Endothelial cell (in vitro differentiated cells): ENCODE measurements around the gene MAGI3. TPM values are rescaled to one million over a fixed set of nuclear protein-coding genes. Genes with fewer than 3 reads are reported as not detected.

Experiments
- DNase-seq: peaks from one replicate; pipeline ENCODE4 v3.0.0; 2021; ENCODE audit warnings: low spot score
- H3K27ac Mint-ChIP-seq: one replicate; pipeline ENCODE4 v1.8.0; 2021; ENCODE audit warnings: mixed read lengths, inconsistent platforms; ENCODE audit not compliant: unreplicated experiment
- H3K27me3 Mint-ChIP-seq: one replicate; pipeline ENCODE4 v1.8.0; 2021; ENCODE audit warnings: mild to moderate bottlenecking, moderate library complexity, mixed read lengths, inconsistent platforms; ENCODE audit not compliant: unreplicated experiment
- H3K36me3 Mint-ChIP-seq: one replicate; pipeline ENCODE4 v1.8.0; 2021; ENCODE audit warnings: mild to moderate bottlenecking, low read depth, mixed read lengths, inconsistent platforms; ENCODE audit not compliant: unreplicated experiment
- H3K4me1 Mint-ChIP-seq: one replicate; pipeline ENCODE4 v1.8.0; 2021; ENCODE audit warnings: mild to moderate bottlenecking, mixed read lengths, inconsistent platforms; ENCODE audit not compliant: unreplicated experiment
- H3K4me3 Mint-ChIP-seq: one replicate; pipeline ENCODE4 v1.8.0; 2021; ENCODE audit warnings: mild to moderate bottlenecking, mixed read lengths, inconsistent platforms; ENCODE audit not compliant: unreplicated experiment
- H3K9me3 Mint-ChIP-seq: one replicate; pipeline ENCODE4 v1.8.0; 2021; ENCODE audit warnings: mixed read lengths, inconsistent platforms; ENCODE audit not compliant: unreplicated experiment
- total RNA-seq: library from RNA; stranded (reverse); fragmentation: NEBNext Ultra II Directional; extraction: Animal tissue kit (Norgen Biotek cat#: 25700); gene quantifications from one replicate; pipeline ENCODE4 v1.2.1, GENCODE V29; 2021; ENCODE audit not compliant: unreplicated experiment
- TF ChIP-seq, protein P1 (sequence below): fragments of 200-600 bp; sonication (generic); IDR thresholded peaks from one replicate; pipeline ENCODE4 v1.5.0; 2021; ENCODE audit warnings: antibody characterized with exemption; ENCODE audit not compliant: unreplicated experiment

The MAGI3 gene
- total RNA-seq, 1 donor from 2014 or later, result 18.9 TPM

DNA sequence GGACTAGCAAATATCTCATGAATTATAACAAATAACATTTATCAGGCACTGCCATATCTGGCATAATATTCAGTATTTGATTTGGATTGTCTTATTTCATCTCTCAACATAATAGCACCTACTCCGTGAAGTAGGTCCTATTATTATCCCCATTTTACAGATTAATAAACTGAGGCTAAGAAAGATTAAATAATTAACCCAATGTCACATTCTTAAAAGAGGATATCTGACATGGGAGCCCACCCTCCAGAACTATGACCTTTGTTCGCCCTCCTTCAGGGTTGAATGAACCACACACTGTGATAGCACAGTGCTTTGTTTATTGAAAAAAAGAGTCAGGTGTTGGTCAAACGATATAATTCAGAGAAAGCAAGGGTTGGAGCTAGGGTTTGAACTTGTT, 19.4 kb upstream of the MAGI3 start:
- Mint-ChIP-seq H3K9me3 (no peaks in the 10 kb centered on the region), H3K4me1 (no peaks in the 10 kb centered on the region), H3K27ac (peak overlapping the region; percentile 32), H3K36me3 (no peaks in the 10 kb centered on the region), H3K27me3 (no peaks in the 10 kb centered on the region), H3K4me3 (no peak overlapping the region)
- DNase-seq, result no peak
- TF ChIP-seq, protein P1, sequence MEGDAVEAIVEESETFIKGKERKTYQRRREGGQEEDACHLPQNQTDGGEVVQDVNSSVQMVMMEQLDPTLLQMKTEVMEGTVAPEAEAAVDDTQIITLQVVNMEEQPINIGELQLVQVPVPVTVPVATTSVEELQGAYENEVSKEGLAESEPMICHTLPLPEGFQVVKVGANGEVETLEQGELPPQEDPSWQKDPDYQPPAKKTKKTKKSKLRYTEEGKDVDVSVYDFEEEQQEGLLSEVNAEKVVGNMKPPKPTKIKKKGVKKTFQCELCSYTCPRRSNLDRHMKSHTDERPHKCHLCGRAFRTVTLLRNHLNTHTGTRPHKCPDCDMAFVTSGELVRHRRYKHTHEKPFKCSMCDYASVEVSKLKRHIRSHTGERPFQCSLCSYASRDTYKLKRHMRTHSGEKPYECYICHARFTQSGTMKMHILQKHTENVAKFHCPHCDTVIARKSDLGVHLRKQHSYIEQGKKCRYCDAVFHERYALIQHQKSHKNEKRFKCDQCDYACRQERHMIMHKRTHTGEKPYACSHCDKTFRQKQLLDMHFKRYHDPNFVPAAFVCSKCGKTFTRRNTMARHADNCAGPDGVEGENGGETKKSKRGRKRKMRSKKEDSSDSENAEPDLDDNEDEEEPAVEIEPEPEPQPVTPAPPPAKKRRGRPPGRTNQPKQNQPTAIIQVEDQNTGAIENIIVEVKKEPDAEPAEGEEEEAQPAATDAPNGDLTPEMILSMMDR, result no peak

DNA sequence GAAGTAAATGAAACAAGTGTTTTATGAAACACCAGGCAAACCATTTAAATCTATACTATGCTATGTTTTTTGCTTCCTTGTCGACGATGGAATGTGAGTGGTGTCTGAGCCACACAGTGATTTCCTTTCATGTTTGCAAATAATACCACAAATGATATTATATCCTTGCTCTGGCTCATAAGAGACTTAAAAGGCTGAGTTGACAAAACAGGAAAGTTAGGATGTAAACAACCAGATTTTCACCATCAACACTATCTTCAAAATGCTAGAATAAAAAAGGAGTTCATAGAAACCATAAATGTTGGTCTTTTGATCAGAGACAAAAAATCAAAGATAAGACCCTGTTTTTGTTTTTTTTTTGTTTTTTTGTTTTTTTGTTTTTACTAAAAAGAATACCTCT, 17.8 kb upstream of the MAGI3 start:
- TF ChIP-seq, protein P1, result no peak
- DNase-seq, result no peak
- H3K4me3 Mint-ChIP-seq, result no peak overlapping the region
- H3K4me1 Mint-ChIP-seq, result no peaks in the 10 kb centered on the region
- no peaks in the 10 kb centered on the region for H3K36me3 Mint-ChIP-seq
- H3K27me3 Mint-ChIP-seq, result no peaks in the 10 kb centered on the region
- no peaks in the 10 kb centered on the region for H3K9me3 Mint-ChIP-seq
- no peak overlapping the region for H3K27ac Mint-ChIP-seq

DNA sequence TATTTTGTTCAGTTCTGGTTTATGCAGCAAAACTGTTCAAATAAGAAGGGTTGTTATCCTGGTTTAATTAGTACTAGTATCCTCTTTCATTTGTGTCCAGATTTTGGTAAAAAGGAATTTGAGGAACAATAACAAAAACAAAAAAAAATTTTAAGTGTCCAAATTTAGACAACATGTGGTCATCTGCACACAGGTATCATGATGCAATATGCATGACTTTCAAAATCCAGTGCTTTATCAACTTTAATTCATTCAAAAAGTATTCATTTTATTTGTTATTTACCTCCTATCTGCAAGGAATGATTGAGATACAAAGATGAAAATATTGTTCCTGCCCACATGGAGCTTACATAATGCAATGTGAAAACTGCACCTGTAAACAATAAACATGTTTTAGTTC, 16.7 kb upstream of the MAGI3 start:
- Mint-ChIP-seq H3K4me3 (no peak overlapping the region), H3K4me1 (no peaks in the 10 kb centered on the region), H3K9me3 (no peaks in the 10 kb centered on the region), H3K36me3 (no peaks in the 10 kb centered on the region), H3K27ac (no peak overlapping the region), H3K27me3 (no peaks in the 10 kb centered on the region)
- no peak for DNase-seq
- TF ChIP-seq, protein P1, result no peak

DNA sequence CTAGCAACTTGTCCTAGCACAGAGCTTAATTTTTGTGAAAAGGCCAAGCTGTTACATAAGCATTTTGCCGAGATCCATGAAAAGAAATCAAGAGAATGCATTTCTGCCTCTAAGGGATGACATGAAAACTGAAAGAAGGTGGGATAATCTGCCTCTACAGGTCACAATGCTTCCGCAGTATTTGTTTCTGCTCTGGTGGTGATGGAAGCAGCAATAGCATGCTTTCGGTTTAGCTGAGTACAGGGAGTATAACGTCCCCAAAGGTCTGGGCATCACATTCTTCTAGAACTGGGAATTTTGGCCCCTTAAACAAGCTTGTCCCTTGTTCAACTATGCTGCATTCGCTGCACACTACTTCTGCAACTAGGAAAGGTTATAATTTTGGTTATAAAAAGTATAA, 14.4 kb upstream of the MAGI3 start:
- TF ChIP-seq, protein P1, result no peak
- Mint-ChIP-seq H3K36me3 (no peaks in the 10 kb centered on the region), H3K4me1 (no peaks in the 10 kb centered on the region), H3K4me3 (no peak overlapping the region), H3K27ac (no peak overlapping the region), H3K27me3 (peaks cover 3% of the 10 kb centered on the region), H3K9me3 (no peaks in the 10 kb centered on the region)
- DNase-seq, result no peak

DNA sequence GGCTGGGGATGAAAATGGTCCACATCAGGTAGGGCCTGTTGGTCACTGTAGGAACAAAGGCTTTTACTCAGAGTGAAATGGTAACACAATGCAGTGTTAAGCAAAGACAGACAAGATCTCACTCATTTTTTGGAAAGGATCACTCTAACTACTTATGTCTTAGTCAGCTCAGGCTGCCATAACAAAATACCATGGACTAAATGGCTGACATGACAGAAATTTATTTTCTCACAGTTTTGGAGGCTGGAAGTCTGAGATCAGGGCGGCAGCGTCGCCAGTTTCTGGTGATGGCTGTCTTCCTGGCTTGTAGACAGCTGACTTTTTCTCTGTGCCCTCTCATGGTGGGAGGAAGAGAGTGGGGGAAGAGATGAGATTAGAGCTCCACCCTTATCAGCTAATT, 10.2 kb upstream of the MAGI3 start:
- TF ChIP-seq, protein P1, result no peak
- no peaks in the 10 kb centered on the region for H3K9me3 Mint-ChIP-seq

More for the DNA sequence above, 10.2 kb upstream of the MAGI3 start:
- Mint-ChIP-seq H3K36me3 (no peaks in the 10 kb centered on the region), H3K27me3 (peaks cover 3% of the 10 kb centered on the region), H3K27ac (no peak overlapping the region), H3K4me3 (no peak overlapping the region), H3K4me1 (peaks cover 4% of the 10 kb centered on the region)
- no peak for DNase-seq
